ENCODE results near the gene B3GNT3. TPM values are rescaled to one million over a fixed set of nuclear protein-coding genes. Genes with fewer than 3 reads are reported as not detected.

The B3GNT3 gene
- total and polyA plus RNA-seq, 2 experiments from 2014 or later = not detected

DNA sequence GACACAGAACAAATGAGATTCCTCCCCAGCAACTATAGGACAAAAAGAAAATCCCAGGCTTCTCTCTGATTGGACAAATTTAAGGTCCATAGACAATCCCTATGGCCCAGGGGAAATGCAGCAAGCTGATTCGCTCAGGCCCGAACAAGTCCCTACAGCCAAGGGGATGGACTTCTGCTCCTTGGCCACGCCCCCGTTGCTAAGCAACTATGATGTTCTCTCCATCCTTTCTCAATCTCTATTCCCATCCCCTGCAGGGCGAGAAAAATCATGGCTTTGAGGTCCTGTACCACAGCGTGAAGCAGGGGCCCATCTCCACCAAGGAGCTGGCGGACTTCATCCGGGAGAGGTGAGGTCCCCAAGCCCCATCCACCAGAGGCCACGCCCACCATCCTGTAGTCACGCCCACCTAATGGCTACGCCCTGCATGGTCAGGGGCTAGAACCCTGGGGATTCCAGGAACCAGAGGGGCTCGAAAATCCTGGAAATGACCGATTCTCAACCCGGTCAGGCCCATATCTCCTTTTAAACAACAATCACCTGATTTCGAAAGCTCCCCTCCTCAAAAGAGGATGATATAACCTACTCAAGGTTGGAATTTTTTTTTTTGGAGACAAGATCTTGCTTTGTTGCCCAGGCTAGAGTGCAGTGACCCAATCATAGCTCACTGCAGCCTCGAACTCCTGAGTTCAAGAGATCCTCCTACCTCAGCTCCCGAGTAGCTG is 32.3 kb upstream of the B3GNT3 start:
- DNase-seq (ENCODE audit: low read depth in 1 of 2, low spot score in 1 of 2) = peak; percentile 60 to 78
- Histone ChIP-seq H3K4me3 (no peak overlapping the region), H3K27ac (no peak overlapping the region)

DNA sequence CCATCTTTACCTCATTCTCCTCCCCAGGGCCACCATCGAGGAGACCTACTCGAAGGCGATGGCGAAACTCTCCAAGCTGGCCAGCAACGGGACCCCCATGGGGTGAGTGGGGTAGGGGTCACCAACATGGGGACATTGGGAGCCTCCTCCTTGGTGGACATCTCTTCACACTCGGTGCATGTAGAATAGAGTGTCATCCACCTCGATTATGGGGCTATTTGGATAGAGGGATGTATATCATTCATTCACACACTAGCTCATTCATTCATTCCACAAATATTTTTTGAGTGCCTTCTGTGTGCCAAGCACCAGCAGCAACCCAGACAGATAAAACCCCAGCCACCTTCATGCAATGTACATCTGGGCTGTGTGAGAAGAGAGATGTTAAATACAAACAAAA is 30.6 kb upstream of the B3GNT3 start:
- Histone ChIP-seq H3K27ac (no peak overlapping the region), H3K4me3 (no peak overlapping the region), H3K4me1 (ENCODE audit: low read depth) (no peaks in the 10 kb centered on the region), H3K27me3 (no peaks in the 10 kb centered on the region), H3K36me3 (no peaks in the 10 kb centered on the region), H3K9me3 (ENCODE audit: low read depth) (no peaks in the 10 kb centered on the region)
- DNase-seq (ENCODE audit: low read depth in 1 of 2, low spot score in 1 of 2) = no peak
- TF ChIP-seq, protein P1, sequence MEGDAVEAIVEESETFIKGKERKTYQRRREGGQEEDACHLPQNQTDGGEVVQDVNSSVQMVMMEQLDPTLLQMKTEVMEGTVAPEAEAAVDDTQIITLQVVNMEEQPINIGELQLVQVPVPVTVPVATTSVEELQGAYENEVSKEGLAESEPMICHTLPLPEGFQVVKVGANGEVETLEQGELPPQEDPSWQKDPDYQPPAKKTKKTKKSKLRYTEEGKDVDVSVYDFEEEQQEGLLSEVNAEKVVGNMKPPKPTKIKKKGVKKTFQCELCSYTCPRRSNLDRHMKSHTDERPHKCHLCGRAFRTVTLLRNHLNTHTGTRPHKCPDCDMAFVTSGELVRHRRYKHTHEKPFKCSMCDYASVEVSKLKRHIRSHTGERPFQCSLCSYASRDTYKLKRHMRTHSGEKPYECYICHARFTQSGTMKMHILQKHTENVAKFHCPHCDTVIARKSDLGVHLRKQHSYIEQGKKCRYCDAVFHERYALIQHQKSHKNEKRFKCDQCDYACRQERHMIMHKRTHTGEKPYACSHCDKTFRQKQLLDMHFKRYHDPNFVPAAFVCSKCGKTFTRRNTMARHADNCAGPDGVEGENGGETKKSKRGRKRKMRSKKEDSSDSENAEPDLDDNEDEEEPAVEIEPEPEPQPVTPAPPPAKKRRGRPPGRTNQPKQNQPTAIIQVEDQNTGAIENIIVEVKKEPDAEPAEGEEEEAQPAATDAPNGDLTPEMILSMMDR (IDR thresholded peaks at IDR 0.05; ENCODE audit: low read depth, low read length) = no peak

More for the DNA sequence above, 32.3 kb upstream of the B3GNT3 start:
- Histone ChIP-seq H3K9me3 (ENCODE audit: low read depth) (no peaks in the 10 kb centered on the region), H3K36me3 (no peaks in the 10 kb centered on the region), H3K27me3 (no peaks in the 10 kb centered on the region), H3K4me1 (ENCODE audit: low read depth) (no peaks in the 10 kb centered on the region)
- TF ChIP-seq, protein P1 (IDR thresholded peaks at IDR 0.05; ENCODE audit: low read depth, low read length) = no peak

DNA sequence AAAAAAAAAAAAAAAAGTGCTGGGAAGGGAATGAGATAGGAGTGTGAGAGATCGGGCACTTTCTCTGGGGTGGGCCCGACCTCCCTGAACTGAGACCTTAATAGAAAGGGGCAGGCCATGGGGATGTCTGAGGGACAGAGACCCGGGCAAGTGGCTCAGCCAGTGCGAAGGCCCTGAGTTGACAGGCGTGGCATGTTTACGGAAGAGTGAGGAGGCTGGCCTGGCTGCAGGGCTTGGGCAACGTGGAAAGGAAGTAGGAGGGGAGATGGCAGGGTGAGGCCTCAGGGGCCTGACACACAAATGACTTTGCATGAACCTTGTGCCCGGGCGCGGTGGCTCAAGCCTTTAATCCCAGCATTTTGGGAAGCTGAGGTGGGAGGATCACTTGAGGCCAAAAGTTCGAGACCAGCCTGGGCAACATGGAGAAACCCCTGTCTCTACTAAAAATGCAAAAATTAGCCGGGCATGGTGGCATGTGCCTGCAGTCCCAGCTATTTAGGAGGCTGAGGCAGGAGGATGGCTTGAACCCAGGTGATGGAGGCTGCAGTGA is 29.8 kb upstream of the B3GNT3 start:
- Histone ChIP-seq H3K27ac (no peak overlapping the region), H3K9me3 (ENCODE audit: low read depth) (no peaks in the 10 kb centered on the region), H3K27me3 (no peaks in the 10 kb centered on the region), H3K4me1 (ENCODE audit: low read depth) (no peaks in the 10 kb centered on the region), H3K4me3 (no peak overlapping the region), H3K36me3 (no peaks in the 10 kb centered on the region)
- DNase-seq (ENCODE audit: low read depth in 1 of 2, low spot score in 1 of 2) = no peak
- TF ChIP-seq, protein P1 (IDR thresholded peaks at IDR 0.05; ENCODE audit: low read depth, low read length) = no peak

DNA sequence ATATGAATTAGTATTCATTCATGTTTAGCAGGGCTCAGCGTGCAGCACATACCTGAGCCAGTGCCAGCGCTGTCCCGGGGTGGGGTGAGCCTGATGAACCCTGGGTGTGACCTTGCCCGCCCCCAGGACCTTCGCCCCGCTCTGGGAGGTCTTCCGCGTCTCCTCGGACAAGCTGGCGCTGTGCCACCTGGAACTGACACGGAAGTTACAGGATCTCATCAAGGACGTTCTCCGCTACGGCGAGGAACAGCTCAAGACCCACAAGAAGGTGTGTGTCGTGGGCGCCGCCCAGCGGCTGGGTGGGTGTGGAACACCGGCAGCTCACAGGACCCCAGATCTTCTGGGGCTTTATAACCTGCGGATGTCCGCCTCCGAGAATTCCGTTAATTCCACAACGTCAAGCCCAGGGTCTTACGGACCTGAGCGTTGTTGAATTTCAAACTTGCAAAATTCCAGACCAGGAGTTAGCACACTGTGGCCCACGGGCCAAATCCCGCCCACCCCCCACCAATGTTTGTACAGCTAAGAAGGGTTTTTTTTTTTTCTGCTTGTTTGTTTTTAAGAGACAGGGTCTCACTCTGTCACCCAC is 28.3 kb upstream of the B3GNT3 start:
- DNase-seq (ENCODE audit: low read depth in 1 of 2, low spot score in 1 of 2) = peak; percentile 88 to 92
- TF ChIP-seq, protein P1 (IDR thresholded peaks at IDR 0.05; ENCODE audit: low read depth, low read length) = peak; percentile 98
- H3K4me3 ChIP-seq = no peak overlapping the region
- no peaks in the 10 kb centered on the region for H3K4me1 ChIP-seq (ENCODE audit: low read depth)
- H3K27ac ChIP-seq = no peak overlapping the region
- H3K36me3 ChIP-seq = no peaks in the 10 kb centered on the region
- H3K9me3 ChIP-seq (ENCODE audit: low read depth) = no peaks in the 10 kb centered on the region
- no peaks in the 10 kb centered on the region for H3K27me3 ChIP-seq

DNA sequence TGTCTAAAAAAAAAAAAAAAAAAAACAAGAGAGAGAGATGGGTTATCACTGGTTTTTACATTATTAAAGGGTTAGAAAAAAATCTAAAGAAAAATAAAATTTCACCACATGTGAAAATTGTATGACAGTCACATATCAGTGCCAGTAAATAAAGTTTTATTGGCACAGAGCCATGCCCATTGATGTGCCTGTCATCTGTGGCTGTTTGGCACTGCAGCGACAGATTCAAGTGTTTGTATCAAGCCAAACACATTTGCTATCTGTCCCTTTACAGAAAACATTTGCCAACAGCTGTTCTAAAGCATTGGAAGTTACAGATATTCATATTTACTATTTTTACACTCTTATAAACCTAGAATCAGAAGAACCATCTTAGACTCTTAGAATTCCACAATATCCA is 27.4 kb upstream of the B3GNT3 start:
- Histone ChIP-seq H3K36me3 (no peaks in the 10 kb centered on the region), H3K4me1 (ENCODE audit: low read depth) (no peaks in the 10 kb centered on the region), H3K27ac (no peak overlapping the region), H3K4me3 (no peak overlapping the region), H3K9me3 (ENCODE audit: low read depth) (no peaks in the 10 kb centered on the region), H3K27me3 (no peaks in the 10 kb centered on the region)
- no peak for DNase-seq (ENCODE audit: low read depth in 1 of 2, low spot score in 1 of 2)
- TF ChIP-seq, protein P1 (IDR thresholded peaks at IDR 0.05; ENCODE audit: low read depth, low read length) = no peak
